ENCODE measurements around the gene THRAP3.
"Not testable (repeated sequence)": the region's sequence is repeated elsewhere in the genome, so short reads cannot be mapped to it uniquely, and the experiment has no call there.

THRAP3 gene

GRCh38 chr1:36223996-36224536 lies at the start of gene THRAP3:
THRAP3 (plus strand) TSS chr1:36224443; CDS start chr1:36282564, 58,121 bp downstream.
- DNase-seq = peak; percentile 100

GRCh38 chr1:36174713-36175112 lies 49.5 kb upstream of the THRAP3 start:
- no peak for DNase-seq

- peak; percentile 67 for DNase-seq
These were observed 48.8 kb upstream of the THRAP3 start for GRCh38 chr1:36175137-36176095.

- no peak for DNase-seq
These were observed 47.9 kb upstream of the THRAP3 start for GRCh38 chr1:36176106-36176949.

- DNase-seq = no peak
These were observed 46.4 kb upstream of the THRAP3 start for GRCh38 chr1:36177589-36178431.

GRCh38 chr1:36178471-36179219 lies 45.6 kb upstream of the THRAP3 start:
- no peak for DNase-seq

GRCh38 chr1:36179220-36179600 lies 45.0 kb upstream of the THRAP3 start:
- DNase-seq = no peak

- no peak for DNase-seq
These were observed 41.5 kb upstream of the THRAP3 start for GRCh38 chr1:36182734-36183133.

- DNase-seq = no peak
These were observed 40.9 kb upstream of the THRAP3 start for GRCh38 chr1:36183309-36183856.

GRCh38 chr1:36187800-36188593 lies 36.2 kb upstream of the THRAP3 start:
- DNase-seq = peak; percentile 95

- DNase-seq = not testable (repeated sequence)
These were observed 27.4 kb upstream of the THRAP3 start for GRCh38 chr1:36196805-36197204.

- DNase-seq = no peak
These were observed 25.6 kb upstream of the THRAP3 start for GRCh38 chr1:36198641-36199040.

- DNase-seq = no peak
These were observed 24.1 kb upstream of the THRAP3 start for GRCh38 chr1:36199934-36200741.

- no peak for DNase-seq
These were observed 21.2 kb upstream of the THRAP3 start for GRCh38 chr1:36203027-36203553.

GRCh38 chr1:36203554-36204346 lies 20.5 kb upstream of the THRAP3 start:
- no peak for DNase-seq

GRCh38 chr1:36204347-36204909 lies 19.8 kb upstream of the THRAP3 start:
- DNase-seq = no peak

GRCh38 chr1:36206323-36206858 lies 17.9 kb upstream of the THRAP3 start:
- DNase-seq = no peak

- no peak for DNase-seq
These were observed 16.9 kb upstream of the THRAP3 start for GRCh38 chr1:36207339-36207738.
